Fibroblast of skin of scalp (primary cell): ENCODE data around the gene ADAM19.
A peak's percentile ranks its signal among the peaks of the same experiment; 100 is the strongest.

ENCODE experiments used
- DNase-seq: peaks from one replicate; pipeline ENCODE4 v3.0.0-alpha.2; 2013

The ADAM19 gene

DNA sequence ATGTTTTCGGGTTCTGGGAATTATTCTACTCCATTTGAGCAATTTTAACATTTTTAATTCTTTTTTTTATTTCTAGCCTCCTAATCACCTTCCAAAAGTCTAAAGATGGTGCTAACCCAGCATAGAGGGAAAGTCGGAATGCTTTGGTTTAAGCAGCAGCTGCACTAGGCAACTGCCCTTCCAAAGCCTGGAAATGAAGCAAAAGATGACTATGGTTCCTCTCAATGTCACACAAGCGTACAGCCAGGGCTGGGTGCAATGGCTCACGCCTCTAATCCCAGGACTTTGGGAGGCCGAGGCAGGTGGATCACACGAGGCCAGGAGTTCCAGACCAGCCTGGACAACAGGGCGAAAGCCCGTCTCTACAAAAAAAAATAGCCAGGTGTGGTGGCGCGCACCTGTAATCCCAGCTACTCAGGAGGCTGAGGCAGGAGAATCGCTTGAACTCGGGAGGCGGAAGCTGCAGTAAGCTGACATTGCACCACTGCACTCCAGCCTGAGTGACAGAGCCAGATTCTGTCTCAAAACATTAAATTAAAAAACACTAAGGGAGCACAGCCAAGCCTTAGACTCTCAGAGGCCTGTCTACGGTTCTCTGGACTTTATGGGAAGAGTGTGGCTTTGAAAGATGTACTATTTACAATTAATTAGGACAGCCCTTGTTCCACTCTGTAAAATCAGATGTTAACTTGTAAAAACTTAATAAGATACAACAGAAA, 33.1 kb downstream of the ADAM19 start:
- DNase-seq = no peak

DNA sequence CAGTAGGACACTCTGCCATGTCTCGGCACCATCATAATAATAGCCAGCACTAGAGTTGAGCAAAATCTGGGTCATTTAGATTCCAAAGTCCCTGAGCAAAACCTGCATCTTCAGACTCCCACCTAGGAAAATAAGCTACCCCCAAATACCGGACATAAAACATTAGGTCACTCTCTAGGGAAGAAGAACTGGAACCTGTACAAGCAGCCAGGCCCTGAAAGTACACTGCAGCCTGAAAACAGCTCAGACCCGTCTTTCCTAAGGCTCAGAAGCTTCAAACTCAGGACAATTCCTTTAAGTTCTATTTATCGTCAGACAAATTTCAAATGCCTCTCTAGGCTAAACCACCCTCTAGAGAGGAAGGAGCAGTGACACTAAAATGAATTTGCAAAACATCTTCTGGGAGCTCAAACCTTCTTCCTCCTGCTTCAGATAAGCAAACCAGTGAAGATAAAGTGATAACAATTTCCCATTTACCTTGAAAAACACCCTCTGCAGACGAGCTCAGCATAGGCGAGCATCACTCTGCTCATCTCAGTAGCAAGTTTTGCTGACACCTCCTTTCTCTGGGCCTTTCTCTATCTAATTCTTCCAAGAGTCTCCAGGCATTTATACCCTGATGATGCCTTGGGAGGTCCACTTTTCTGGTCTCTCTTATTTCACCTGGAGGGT, 34.0 kb downstream of the ADAM19 start:
- no peak for DNase-seq

DNA sequence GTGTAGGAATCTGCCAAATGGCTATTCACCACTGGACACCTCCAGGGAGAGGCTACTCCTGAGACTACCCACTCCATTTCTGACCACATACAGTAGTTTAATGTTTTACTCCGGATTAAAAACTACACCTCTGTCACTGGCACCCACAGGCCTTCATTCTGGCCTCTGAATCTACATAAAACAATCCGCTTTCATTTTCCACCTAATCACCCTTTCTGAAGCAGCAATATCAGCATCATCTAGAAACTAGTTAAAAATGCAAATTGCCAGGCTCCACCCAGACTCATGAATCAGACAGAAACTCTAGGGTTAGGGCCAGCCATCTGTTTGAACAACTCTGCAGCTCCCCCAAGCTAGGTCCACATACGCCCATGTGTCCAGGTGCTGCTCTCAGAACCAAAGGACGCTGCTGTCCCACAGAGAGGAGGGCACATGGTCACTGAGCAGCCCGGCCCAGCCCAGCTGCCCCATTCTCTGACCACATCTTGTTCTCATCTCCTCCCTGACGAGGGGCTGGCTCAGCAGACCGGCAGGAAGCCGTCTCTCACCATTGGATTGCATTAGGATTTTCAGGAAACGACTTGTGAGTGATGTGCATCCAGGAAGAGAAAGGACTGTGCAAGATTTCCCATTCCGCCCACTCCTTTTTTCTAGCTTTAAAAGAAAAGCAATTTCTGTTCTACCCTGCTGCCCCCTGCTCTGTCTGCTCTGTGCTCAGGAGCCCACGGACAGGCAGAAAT, 34.7 kb downstream of the ADAM19 start:
- no peak for DNase-seq

DNA sequence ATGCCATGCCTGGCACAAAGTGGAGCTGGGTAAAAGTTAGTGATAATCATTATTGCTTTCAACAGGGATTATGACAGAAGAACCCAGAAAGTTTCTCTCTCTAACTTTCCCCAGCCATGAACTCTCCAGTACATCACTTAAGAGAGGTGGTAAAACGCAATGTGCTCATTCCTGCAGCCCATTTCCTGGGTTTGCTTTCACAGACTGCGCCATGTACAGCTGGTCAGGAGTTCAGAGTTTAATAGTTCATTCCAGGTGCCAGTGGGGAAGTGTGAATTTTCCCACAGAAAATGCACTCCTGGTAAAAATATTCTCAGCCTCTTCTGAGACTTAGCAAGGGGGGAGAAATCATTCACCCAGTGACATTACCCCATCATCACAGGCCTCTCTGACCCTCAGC, 35.5 kb downstream of the ADAM19 start:
- DNase-seq = no peak

DNA sequence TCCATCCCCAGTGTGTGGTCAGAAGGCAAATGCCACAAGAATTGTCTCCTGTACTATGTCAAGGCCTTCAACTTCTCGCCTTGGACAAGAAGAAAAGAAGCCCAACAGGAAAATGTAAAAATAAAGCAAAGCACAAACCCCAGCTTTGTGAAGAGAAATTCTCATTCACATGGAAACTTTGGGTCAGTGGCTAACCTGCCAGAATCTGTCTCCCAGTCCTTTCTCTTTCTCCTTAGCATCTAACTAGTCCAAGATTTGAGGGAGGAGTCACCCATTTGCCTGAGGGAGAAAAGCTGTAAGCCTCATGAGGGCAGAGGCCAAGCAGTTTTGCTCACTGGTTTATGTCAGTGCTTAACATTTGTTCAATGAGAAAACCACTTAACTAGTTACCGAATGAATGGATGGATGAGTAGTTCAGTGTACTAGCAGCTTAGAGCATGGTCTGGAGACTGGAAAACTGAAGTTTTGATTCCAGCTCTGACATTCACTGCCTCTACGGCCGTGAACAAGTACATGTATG, 36.0 kb downstream of the ADAM19 start:
- no peak for DNase-seq

DNA sequence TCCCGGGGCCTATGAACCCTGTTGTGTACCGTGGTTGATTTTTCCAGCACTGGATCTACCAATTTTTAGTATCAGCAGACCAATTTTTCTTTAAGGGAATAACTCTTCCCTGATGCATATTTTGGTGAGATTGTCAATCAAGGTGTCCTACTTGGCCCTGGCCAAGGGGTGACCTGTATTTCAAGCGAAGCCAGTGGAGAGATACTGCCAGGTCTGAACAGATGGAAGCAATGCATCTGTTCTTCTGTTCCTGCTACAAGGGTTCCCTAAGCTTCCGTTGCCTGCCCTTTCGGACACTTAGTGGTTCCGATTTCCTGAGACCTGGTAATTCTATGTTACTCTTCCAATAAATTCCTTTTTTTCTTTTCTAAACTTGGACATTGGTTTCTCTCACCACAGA, 37.3 kb downstream of the ADAM19 start:
- DNase-seq = no peak

DNA sequence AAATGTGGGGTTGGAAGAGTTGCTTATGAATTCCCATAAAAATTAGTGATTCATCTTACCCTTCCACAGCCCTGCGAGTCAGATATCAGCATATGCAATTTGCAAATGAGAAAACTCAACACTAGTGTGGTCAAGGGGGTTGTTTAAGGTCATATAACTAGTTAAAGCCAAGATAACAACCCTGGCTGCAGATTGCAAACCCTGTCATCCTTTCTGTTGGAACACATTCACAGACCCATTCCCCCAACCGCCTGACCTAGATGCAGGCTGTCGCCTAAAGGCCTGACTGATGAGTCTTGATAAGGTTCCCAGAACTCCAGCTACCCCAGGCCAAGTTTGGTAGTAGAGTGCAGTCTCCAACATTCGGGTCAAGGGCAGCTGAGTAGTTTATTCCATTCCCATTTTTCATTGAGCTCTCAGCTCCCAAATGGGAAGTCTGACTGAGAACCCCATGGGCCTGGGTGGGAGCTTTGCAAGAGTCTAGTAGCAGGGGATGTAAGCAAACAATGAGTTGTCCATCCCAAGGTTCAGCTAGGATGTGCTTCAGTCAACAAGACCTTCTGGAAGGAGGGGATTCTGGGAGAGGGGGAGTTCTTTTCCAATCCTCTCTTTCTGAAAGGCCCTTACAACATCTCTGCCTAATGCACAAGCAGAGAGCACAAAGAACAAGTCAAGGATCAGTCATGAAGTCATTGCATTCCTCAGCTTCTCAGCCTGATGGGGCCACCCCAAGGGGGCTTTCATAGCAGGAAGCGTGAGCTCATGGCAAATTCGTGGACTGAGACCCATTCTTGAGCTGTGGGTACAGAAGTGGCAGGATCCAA, 40.3 kb downstream of the ADAM19 start:
- peak; percentile 79 for DNase-seq

DNA sequence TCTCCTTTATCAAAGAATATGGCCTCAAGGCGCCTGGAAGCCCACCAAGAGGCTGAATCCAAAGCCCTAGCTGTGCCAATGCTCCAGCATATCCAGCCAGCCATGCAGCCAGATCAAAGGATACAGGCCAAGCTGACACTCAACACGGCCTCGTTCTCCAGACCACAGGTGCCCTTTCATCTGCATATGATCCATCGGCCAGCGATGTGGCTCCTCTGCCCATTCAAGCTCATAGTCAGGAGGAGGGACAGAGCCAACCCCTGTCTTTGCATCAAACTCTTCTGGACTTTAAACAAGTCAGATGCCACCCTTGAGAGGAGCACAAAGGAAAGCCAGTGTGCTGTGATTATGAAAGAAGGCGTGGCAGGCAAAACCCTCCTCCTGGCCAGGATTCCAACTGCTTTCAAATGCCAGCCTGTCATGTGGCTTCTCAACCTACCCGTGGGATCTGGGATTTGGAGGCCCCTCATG, 42.5 kb downstream of the ADAM19 start:
- no peak for DNase-seq

DNA sequence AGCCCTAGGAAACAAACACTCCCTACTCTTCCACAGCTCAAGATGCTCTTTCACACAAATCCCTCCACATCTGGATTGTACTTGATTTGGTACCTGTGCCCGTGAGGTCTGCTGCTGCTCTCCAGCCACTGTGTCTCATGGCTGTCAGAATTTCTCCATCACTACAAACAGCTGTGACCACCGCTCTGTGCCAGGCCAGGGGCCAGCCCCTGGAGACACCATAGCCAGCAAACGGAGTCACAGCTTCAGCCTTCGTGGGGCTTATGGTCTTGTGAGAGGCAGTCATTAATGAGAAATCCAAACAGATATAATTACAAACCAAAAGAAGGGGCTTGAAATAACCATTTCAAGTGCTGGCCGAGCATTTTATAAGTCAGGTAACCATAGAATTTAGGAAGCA, 43.6 kb downstream of the ADAM19 start:
- DNase-seq = no peak

DNA sequence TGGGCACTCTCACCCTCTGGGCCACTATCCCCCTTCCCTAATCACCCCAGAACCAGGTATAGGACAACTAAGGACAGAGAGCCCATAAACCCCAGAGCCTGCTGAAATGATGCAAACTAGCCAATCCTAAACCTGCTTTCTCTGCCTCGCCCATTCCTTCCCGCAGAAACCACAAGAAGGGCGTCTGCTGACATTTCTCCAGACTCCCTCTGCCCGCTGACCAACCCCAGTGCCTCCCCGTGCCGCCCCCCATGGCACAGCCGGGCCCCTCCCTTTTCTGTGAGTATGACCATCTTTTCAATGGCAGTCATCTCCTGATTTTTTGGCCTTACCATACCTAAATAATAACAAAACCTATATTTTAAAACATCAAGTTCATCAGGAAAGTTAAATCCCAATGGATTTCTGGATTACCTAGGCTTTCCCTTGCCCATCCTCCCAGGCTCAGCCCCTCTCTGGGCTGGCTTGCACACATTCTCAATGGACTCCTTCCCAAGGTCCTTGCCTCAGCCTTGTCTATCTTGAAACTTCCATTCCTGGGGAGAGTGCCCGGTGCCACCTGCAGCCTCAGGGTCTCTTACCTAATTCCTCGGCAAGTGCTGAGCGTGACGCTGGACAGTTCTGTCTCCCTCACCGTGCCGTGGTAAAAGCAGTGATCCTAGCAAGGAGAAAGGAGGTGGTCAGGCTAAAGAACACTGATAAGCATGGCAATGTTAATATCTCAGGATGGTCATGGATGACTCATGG, 45.2 kb downstream of the ADAM19 start:
- no peak for DNase-seq

DNA sequence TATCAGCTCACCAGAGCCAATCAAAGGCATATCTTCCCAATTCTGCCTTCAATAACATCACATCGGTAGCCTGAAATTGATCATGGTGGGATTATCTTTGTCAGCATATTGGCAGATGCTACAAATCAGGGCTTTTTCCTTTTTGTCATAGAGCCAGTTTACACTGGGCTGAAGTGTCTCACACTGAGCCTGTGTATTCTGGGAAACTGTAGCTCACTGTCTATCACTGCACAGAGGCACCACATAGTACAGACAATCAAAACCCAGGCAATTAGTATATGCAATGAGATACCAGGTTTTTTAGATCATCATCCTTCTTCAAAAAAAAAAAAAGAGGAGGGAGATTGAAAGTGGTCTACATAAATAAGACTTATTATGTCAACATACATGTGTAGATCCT, 46.6 kb downstream of the ADAM19 start:
- no peak for DNase-seq

DNA sequence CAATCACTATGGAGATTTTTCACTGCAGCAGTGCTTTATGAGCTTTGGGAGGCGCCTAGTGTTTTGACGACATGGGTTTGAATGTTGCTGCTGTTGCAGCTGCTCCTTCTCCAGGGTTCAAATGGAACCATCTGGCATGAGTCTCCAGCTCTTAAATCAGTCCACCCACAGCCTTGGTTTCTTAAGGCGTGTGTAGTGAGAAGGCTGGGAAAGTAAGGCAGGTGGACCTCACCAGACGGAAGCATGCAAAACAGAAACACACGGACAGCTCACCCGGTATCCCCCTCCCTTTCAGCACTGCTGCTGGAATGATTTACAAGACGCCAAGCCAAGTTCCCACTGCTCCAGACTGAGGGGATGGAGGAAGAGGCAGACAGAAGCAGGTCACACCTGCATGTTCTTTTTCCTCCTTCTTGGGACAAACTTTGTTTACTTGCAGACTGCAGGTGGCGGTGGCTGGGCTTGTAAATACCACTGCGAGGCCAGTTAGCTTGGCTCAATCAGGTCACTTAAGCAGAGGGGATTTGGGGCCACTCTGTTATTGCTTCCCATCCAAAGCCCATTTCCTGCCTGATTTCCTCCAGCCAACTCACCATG, 47.4 kb downstream of the ADAM19 start:
- DNase-seq = no peak

DNA sequence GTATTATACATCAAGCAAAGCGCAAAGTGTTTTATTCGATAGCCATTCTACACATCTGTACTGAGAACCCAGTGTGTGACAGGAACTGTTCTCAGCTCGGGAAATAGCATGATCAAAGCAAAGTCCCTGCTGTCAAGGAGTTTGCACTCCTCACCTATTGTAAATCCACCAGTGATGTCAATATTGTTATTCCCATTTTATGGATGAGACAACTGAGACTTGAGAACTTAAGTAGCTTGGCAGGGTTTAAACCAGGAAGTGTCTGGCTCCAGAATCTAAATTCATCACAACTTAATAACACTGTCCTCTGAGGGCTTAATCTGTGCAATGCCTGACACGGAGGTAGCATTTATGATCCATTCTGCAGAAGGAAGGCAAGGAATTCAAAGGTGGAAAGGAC, 50.7 kb downstream of the ADAM19 start:
- DNase-seq = no peak

DNA sequence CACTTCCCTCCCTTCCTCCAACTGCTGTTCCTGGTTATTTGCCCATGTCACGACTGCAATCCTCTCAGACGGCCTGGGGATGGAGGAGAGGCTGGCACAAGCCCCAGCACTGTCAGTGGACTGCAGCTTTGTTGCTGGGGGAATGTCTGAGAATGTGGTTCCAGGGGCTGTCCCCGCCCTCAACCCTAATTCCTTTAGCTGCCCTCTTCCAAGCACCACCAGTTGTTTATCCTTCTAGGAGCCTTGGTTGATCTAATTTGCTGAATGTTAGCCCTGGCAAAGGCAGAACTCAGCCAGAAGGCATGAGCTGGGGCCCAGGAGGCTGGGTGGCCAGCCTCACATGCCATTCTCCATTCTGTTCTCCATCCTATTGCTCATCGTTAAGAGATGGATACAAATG, 51.6 kb downstream of the ADAM19 start:
- DNase-seq = no peak

DNA sequence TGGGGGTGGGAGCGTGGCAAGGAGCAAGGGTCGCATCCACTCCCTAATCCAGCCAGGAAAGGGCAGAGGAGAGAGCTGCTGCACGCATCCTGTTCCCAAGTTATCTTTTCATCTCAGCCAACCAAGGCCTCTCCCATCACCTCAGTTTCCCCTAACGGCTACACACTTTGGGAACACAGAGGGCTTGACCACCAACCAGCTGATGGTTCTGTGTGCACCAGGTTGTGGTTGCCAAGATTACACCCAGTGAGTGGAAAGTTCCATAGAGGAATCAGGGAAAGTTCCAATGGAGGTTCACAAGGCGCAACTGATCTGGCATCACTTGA, 53.9 kb downstream of the ADAM19 start:
- no peak for DNase-seq

DNA sequence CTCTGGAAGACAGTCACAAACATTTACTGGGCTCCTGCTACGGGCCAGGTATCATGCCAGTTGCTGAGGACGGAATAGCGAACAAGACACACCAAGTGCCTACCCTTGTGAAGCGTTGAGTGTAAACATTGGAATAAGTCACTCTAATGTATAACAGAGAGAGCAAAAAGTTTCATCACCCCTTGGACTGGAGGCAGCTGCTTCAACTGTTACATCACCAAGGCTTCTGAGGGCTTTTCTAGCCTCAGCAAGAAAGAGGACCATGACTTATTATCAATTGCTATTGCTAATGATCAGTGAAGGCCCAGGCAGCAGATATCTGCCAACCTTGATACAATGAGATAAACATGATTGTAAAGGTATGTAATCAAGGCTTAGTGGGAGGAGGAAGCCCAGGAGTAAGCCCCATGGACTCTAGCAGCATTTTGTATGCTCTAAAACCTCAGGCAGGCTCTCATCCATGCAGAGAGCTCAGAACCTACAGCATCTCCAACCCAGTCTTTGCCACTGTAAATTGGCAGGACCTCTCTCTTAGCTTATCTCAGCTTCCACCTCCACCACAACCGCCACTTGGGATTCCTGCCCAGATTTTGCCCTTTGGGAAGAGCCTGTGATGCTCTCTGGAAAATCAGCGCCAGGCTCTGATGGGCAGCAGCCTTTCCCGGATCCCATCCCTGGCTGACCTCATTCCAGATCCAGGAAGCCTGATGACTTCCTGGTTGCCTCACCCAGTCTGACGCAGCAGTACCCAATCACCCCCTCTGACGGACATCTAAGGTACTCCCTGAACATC, 54.5 kb downstream of the ADAM19 start:
- DNase-seq = no peak

DNA sequence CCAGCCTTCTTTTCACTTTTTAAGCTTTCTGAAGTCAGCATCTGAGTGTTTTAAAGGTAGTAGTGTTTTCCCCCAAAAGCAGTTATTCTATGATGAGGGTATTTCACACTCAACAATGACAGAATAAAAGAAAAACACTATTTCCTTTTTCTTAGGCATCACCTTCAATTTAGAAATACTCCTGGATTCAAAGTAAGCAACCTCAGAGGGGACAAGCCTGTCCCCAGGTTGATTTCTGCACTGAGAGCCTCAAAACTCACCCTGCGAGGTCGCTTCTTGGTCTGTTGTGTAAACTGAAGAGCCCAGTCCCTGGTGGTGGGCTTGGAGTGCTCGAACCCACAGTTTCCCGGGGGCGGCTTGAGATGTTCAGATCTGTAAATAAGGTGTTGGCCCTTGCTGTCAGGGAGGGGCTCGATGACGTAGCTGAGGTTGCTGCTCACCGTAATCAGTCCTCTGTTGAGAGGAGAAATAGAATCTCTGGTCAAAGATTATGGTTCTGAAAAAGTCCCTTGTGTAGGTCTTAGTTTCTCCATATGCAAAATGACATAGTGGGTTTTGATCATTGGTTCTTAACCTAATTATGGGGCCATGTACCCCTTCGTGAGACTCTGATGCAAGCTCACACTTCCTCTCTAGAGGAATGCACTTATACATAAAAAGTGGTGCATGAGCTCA, 55.9 kb downstream of the ADAM19 start:
- no peak for DNase-seq

DNA sequence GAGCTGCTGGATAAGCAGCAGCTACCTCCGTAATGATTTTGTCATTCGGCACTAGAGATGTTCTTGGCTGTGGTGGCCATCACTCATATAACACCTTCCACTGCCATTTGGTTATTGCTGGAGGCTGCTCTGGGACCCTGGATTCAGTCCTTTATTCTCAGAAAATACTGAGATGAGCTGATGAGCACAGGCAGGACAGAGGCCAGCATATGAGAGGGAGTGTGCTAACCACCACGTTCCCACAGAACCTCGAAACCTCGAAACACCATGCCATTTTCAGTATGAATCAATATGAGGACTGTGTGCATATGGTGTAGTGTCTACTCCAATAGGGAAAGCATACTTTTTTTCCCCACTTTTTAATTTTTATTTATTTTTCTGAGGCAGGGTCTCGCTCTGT, 56.6 kb downstream of the ADAM19 start:
- DNase-seq = no peak

DNA sequence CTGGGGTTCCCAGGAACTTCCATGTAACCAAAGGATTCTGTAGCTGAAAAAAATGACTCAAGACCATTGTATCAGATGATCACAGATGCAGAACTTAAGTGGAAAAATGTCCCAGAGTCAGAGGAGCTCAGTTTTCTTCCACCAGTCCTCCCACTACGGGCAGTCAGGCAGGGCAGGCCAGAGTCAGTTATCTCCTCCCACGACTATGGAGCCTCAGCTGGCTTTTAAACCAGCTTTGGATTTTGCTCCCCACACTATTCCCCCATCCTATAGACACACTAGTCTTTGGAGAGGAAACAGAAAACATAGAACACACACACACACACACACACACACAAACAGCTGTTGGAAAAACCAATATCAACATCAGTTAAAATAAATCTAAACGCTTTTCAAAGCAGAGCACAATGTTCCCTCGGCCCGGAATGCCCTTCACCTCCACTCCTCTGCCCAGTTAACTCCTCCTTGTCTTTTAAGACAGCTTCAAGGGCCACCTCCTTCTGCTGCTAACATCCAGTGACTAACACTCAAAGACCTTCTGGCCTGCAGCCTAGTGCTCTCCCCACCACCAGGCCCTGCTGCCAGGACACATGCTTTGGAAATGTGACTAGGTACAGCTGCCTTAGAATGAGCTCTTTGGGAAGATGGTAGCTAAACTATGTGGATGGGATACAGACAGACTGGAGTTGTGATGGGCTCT, 58.8 kb downstream of the ADAM19 start:
- peak; percentile 91 for DNase-seq
